WTC11 (cell line): ENCODE results near the gene ZNF335. TPM values are rescaled to one million over a fixed set of nuclear protein-coding genes. Genes with fewer than 3 reads are reported as not detected.

Source experiments
- ATAC-seq: fragments of 200-7000 bp; cut with Tn5 transposase; 2 replicates; pipeline ENCODE4 v1.10.0; 2021; ENCODE audit warnings: mild to moderate bottlenecking, moderate library complexity
- CTCF ChIA-PET: fragments of 300-600 bp; sonication (Branson Sonifier 250); formaldehyde crosslinking; loops from one replicate; lab custom pipeline; 2021; ENCODE audit warnings: antibody characterized with exemption; lab: Charles Lee
- POLR2A ChIA-PET: fragments of 350-600 bp; sonication (Branson Sonifier 250); formaldehyde crosslinking; loops from one replicate; lab custom pipeline; 2021; ENCODE audit warnings: antibody characterized with exemption; lab: Charles Lee
- DNase-seq: peaks from one replicate; pipeline ENCODE4 v3.0.0; 2021; ENCODE audit warnings: low spot score
- H3K27ac Mint-ChIP-seq: 2 replicates; pipeline ENCODE4 v1.8.0; 2021; ENCODE audit warnings: mixed read lengths
- H3K27me3 Mint-ChIP-seq: 2 replicates; pipeline ENCODE4 v1.8.0; 2021; ENCODE audit warnings: low read depth, mild to moderate bottlenecking, moderate library complexity, mixed read lengths
- H3K36me3 Mint-ChIP-seq: 2 replicates; pipeline ENCODE4 v1.8.0; 2021; ENCODE audit warnings: mixed read lengths
- H3K4me1 Mint-ChIP-seq: 2 replicates; pipeline ENCODE4 v1.8.0; 2022; ENCODE audit warnings: mixed read lengths
- H3K4me3 Mint-ChIP-seq: 2 replicates; pipeline ENCODE4 v1.8.0; 2021; ENCODE audit warnings: mild to moderate bottlenecking, moderate library complexity, mixed read lengths
- H3K9me3 Mint-ChIP-seq: 2 replicates; pipeline ENCODE4 v1.8.0; 2021; ENCODE audit warnings: mixed read lengths
- E2F4 ChIP-seq: sonication (generic); formaldehyde crosslinking; IDR thresholded peaks from 2 replicates; pipeline ENCODE4 v1.8.1; 2022; ENCODE audit warnings: low read depth, mild to moderate bottlenecking, moderate library complexity, missing genetic modification reagents, borderline replicate concordance
- ETV6 ChIP-seq: sonication (generic); formaldehyde crosslinking; IDR thresholded peaks from 2 replicates; pipeline ENCODE4 v1.8.1; 2022; ENCODE audit warnings: mild to moderate bottlenecking, missing genetic modification reagents
- FOXJ3 ChIP-seq: sonication (generic); formaldehyde crosslinking; IDR thresholded peaks from 2 replicates; pipeline ENCODE4 v1.9.0; 2021; ENCODE audit warnings: missing genetic modification reagents, mild to moderate bottlenecking, borderline replicate concordance
- IRF2 ChIP-seq: sonication (generic); formaldehyde crosslinking; IDR thresholded peaks from 2 replicates; pipeline ENCODE4 v1.8.0; 2022; ENCODE audit warnings: low read depth, missing genetic modification reagents, borderline replicate concordance
- KAT7 ChIP-seq: sonication (generic); formaldehyde crosslinking; IDR thresholded peaks from 2 replicates; pipeline ENCODE4 v1.8.1; 2023; ENCODE audit warnings: missing genetic modification reagents, mild to moderate bottlenecking, borderline replicate concordance
- MXD4 ChIP-seq: fragments of 250-450 bp; sonication (Bioruptor Pico); IDR thresholded peaks from 2 replicates; pipeline ENCODE4 v1.8.0; 2021; ENCODE audit warnings: mild to moderate bottlenecking, moderate library complexity, borderline replicate concordance
- PREB ChIP-seq: sonication (generic); formaldehyde crosslinking; IDR thresholded peaks from 2 replicates; pipeline ENCODE4 v1.8.1; 2022; ENCODE audit warnings: mild to moderate bottlenecking, missing genetic modification reagents, moderate library complexity, borderline replicate concordance
- PRRX2 ChIP-seq: fragments of 250-450 bp; sonication (Bioruptor Pico); IDR thresholded peaks from 2 replicates; pipeline ENCODE4 v1.8.0; 2021; ENCODE audit warnings: mild to moderate bottlenecking
- RORB ChIP-seq: fragments of 250-450 bp; sonication (Bioruptor Pico); IDR thresholded peaks from 2 replicates; pipeline ENCODE4 v1.9.0; 2021; ENCODE audit warnings: mild to moderate bottlenecking
- SP1 ChIP-seq: sonication (generic); formaldehyde crosslinking; conservative IDR thresholded peaks from 2 replicates; pipeline ENCODE4 v1.8.1; 2022; ENCODE audit warnings: missing genetic modification reagents
- ZNF219 ChIP-seq: sonication (generic); formaldehyde crosslinking; IDR thresholded peaks from 2 replicates; pipeline ENCODE4 v1.8.0; 2023; ENCODE audit warnings: missing genetic modification reagents, mild to moderate bottlenecking, borderline replicate concordance
- ZNF232 ChIP-seq: sonication (generic); formaldehyde crosslinking; IDR thresholded peaks from 2 replicates; pipeline ENCODE4 v1.8.0; 2022; ENCODE audit warnings: mild to moderate bottlenecking, missing genetic modification reagents
- ZNF263 ChIP-seq: sonication (generic); formaldehyde crosslinking; IDR thresholded peaks from 2 replicates; pipeline ENCODE4 v1.8.1; 2022; ENCODE audit warnings: low read depth, mild to moderate bottlenecking, moderate library complexity, missing genetic modification reagents
- ZNF317 ChIP-seq: sonication (generic); formaldehyde crosslinking; IDR thresholded peaks from 2 replicates; pipeline ENCODE4 v1.8.1; 2023; ENCODE audit warnings: low read depth, mild to moderate bottlenecking, moderate library complexity, missing genetic modification reagents, borderline replicate concordance
- total RNA-seq: library from RNA; stranded (reverse); gene quantifications from 3 replicates; pipeline ENCODE4 v1.2.3, GENCODE V29; 2021
- TF ChIP-seq, protein P1 (sequence below): sonication (generic); formaldehyde crosslinking; conservative IDR thresholded peaks from 2 replicates; pipeline ENCODE4 v1.8.1; 2023; ENCODE audit warnings: mild to moderate bottlenecking, low read depth, missing genetic modification reagents, moderate library complexity
- TF ChIP-seq, protein P2 (sequence below): sonication (generic); formaldehyde crosslinking; IDR thresholded peaks from 2 replicates; pipeline ENCODE4 v1.8.1; 2023; ENCODE audit warnings: mild to moderate bottlenecking, missing genetic modification reagents, borderline replicate concordance
- TF ChIP-seq, protein P3 (sequence below): sonication (generic); formaldehyde crosslinking; IDR thresholded peaks from 2 replicates; pipeline ENCODE4 v1.8.0; 2023; ENCODE audit warnings: missing genetic modification reagents, mild to moderate bottlenecking, borderline replicate concordance
- TF ChIP-seq, protein P4 (sequence below): sonication (generic); formaldehyde crosslinking; IDR thresholded peaks from 2 replicates; pipeline ENCODE4 v1.8.0; 2023; ENCODE audit warnings: missing genetic modification reagents

The ZNF335 gene
- total RNA-seq, 1 experiment from 2014 or later: 20.0 TPM

DNA sequence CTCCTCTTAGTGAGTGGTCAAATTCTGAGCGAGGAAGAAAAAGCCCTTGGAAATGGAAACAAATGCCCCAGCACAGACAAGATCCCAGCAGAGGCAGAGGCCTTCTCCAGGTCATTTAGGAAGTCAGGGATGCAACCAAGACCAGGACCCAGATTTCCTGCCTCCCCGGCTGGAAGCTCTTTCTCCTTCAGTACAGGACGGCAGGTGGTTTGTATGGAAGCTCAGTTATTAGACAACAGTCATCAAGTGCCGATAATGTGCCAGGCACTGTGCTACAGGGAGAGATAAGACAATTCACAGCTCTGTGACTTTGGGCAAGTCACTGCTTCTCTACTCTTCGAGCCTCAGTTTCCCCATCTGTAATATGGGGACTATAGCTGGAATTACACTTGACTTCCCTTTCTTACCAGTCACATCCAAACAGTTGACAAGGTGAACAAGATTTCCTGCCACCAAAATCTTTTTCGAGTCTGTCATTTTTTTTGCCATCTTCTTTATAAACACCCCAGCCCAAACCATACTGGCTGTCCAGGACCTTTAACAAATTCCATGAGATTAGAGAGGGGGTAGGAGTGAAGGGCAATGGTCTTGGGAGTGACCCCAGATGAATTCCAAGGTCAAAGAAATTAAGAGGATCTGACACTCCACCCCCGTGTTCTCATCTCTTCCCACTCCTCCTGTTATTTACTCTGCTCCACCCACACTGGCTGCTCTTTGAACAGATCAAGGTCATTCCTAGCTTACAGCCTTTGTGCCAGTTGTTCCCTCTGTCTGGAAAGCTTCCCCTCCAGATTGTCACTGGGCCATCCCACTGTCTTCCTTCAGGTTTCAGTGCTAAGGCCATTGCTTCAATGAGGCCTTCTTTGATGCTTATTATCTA, 42.8 kb upstream of the ZNF335 start (continued):
- no peak for TF ChIP-seq RORB
- TF ChIP-seq, all 79 proteins: peak for 0

DNA sequence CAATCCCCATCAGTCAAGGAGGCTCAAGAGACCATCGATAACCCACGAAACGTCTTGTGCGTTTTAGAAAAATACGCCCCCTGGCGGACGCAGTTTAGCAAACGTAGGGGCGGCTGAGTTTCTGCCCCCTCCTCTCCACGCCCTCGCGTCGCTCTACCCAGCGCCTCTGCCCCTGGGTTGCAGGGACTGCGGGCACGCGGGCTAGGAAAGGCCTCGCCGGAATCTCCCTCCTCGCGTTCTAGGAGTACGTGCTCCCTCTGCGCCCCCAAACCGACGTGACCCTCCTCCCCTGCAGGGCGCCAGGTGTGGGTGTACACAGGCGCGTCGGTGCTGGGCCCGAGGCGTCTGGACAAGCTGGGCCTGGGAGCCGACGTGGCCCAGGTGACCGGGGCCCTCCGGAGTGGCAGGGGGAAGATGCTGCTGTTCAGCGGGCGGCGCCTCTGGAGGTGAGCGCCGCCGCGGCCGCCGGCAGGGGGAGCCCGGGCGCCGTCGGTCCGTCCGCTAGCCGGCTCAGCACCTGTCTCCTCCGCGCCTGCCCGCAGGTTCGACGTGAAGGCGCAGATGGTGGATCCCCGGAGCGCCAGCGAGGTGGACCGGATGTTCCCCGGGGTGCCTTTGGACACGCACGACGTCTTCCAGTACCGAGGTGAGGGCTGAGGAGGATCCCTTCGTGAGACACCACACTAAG, 42.0 kb upstream of the ZNF335 start:
- peak overlapping the region; percentile 65 for H3K4me3 Mint-ChIP-seq
- no peak overlapping the region; the same call in 1 of the 2 replicates for H3K27ac Mint-ChIP-seq
- CTCF ChIA-PET: interaction anchor here (0.5 to 6.2 kb wide), 39 partner anchors 9 to 1886 kb away, joined by 3 to 235 read pairs (median 4); partner anchors contain the start of genes PCIF1 and SLC12A5
- peaks cover 31% of the 10 kb centered on the region for H3K27me3 Mint-ChIP-seq
- POLR2A ChIA-PET: interaction anchor here (0.5 to 1.8 kb wide), 3 partner anchors 45 to 265 kb away, joined by 3 to 4 read pairs (median 3); no protein-coding TSS in a partner anchor
- no peaks in the 10 kb centered on the region for H3K36me3 Mint-ChIP-seq
- peak; percentile 60 for ATAC-seq
- H3K9me3 Mint-ChIP-seq: peaks cover 3% of the 10 kb centered on the region; the same call in 1 of the 2 replicates
- peaks cover 39% of the 10 kb centered on the region for H3K4me1 Mint-ChIP-seq
- DNase-seq: peak; percentile 91
- TF ChIP-seq, protein P1, sequence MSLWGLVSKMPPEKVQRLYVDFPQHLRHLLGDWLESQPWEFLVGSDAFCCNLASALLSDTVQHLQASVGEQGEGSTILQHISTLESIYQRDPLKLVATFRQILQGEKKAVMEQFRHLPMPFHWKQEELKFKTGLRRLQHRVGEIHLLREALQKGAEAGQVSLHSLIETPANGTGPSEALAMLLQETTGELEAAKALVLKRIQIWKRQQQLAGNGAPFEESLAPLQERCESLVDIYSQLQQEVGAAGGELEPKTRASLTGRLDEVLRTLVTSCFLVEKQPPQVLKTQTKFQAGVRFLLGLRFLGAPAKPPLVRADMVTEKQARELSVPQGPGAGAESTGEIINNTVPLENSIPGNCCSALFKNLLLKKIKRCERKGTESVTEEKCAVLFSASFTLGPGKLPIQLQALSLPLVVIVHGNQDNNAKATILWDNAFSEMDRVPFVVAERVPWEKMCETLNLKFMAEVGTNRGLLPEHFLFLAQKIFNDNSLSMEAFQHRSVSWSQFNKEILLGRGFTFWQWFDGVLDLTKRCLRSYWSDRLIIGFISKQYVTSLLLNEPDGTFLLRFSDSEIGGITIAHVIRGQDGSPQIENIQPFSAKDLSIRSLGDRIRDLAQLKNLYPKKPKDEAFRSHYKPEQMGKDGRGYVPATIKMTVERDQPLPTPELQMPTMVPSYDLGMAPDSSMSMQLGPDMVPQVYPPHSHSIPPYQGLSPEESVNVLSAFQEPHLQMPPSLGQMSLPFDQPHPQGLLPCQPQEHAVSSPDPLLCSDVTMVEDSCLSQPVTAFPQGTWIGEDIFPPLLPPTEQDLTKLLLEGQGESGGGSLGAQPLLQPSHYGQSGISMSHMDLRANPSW (CRISPR knock-in tag): no peak
- TF ChIP-seq, protein P2, sequence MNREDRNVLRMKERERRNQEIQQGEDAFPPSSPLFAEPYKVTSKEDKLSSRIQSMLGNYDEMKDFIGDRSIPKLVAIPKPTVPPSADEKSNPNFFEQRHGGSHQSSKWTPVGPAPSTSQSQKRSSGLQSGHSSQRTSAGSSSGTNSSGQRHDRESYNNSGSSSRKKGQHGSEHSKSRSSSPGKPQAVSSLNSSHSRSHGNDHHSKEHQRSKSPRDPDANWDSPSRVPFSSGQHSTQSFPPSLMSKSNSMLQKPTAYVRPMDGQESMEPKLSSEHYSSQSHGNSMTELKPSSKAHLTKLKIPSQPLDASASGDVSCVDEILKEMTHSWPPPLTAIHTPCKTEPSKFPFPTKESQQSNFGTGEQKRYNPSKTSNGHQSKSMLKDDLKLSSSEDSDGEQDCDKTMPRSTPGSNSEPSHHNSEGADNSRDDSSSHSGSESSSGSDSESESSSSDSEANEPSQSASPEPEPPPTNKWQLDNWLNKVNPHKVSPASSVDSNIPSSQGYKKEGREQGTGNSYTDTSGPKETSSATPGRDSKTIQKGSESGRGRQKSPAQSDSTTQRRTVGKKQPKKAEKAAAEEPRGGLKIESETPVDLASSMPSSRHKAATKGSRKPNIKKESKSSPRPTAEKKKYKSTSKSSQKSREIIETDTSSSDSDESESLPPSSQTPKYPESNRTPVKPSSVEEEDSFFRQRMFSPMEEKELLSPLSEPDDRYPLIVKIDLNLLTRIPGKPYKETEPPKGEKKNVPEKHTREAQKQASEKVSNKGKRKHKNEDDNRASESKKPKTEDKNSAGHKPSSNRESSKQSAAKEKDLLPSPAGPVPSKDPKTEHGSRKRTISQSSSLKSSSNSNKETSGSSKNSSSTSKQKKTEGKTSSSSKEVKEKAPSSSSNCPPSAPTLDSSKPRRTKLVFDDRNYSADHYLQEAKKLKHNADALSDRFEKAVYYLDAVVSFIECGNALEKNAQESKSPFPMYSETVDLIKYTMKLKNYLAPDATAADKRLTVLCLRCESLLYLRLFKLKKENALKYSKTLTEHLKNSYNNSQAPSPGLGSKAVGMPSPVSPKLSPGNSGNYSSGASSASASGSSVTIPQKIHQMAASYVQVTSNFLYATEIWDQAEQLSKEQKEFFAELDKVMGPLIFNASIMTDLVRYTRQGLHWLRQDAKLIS: no peak
- TF ChIP-seq SP1 (CRISPR knock-in tag) (peak; percentile 49; the same call in 1 of the 2 replicates), MXD4 (CRISPR knock-in tag) (no peak), FOXJ3 (CRISPR knock-in tag) (no peak), ETV6 (CRISPR knock-in tag) (peak; percentile 59; the same call in 1 of the 2 replicates), KAT7 (CRISPR knock-in tag) (no peak), ZNF317 (CRISPR knock-in tag) (0 out of 2 replicates have a peak, but pooled peaks have one; percentile 49), ZNF219 (CRISPR knock-in tag) (no peak; the same call in 1 of the 2 replicates), ZNF263 (CRISPR knock-in tag) (peak; percentile 60), E2F4 (no peak), ZNF232 (CRISPR knock-in tag) (0 out of 2 replicates have a peak, but pooled peaks have one; percentile 67), IRF2 (CRISPR knock-in tag) (no peak), PRRX2 (CRISPR knock-in tag) (no peak), PREB (CRISPR knock-in tag) (no peak)
- TF ChIP-seq, protein P3, sequence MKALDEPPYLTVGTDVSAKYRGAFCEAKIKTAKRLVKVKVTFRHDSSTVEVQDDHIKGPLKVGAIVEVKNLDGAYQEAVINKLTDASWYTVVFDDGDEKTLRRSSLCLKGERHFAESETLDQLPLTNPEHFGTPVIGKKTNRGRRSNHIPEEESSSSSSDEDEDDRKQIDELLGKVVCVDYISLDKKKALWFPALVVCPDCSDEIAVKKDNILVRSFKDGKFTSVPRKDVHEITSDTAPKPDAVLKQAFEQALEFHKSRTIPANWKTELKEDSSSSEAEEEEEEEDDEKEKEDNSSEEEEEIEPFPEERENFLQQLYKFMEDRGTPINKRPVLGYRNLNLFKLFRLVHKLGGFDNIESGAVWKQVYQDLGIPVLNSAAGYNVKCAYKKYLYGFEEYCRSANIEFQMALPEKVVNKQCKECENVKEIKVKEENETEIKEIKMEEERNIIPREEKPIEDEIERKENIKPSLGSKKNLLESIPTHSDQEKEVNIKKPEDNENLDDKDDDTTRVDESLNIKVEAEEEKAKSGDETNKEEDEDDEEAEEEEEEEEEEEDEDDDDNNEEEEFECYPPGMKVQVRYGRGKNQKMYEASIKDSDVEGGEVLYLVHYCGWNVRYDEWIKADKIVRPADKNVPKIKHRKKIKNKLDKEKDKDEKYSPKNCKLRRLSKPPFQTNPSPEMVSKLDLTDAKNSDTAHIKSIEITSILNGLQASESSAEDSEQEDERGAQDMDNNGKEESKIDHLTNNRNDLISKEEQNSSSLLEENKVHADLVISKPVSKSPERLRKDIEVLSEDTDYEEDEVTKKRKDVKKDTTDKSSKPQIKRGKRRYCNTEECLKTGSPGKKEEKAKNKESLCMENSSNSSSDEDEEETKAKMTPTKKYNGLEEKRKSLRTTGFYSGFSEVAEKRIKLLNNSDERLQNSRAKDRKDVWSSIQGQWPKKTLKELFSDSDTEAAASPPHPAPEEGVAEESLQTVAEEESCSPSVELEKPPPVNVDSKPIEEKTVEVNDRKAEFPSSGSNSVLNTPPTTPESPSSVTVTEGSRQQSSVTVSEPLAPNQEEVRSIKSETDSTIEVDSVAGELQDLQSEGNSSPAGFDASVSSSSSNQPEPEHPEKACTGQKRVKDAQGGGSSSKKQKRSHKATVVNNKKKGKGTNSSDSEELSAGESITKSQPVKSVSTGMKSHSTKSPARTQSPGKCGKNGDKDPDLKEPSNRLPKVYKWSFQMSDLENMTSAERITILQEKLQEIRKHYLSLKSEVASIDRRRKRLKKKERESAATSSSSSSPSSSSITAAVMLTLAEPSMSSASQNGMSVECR (CRISPR knock-in tag): no peak; the same call in 1 of the 2 replicates
- TF ChIP-seq, protein P4, sequence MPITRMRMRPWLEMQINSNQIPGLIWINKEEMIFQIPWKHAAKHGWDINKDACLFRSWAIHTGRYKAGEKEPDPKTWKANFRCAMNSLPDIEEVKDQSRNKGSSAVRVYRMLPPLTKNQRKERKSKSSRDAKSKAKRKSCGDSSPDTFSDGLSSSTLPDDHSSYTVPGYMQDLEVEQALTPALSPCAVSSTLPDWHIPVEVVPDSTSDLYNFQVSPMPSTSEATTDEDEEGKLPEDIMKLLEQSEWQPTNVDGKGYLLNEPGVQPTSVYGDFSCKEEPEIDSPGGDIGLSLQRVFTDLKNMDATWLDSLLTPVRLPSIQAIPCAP (CRISPR knock-in tag): no peak; the same call in 1 of the 2 replicates
